ENCODE results near the gene TSPAN18. TPM values are rescaled to one million over a fixed set of nuclear protein-coding genes. Genes with fewer than 3 reads are reported as not detected.

TSPAN18 gene
- total RNA-seq, 2 experiments from 2014 or later: not detected

GRCh38 chr11:44913502-44913901, 186.7 kb downstream of the TSPAN18 start:
- Histone ChIP-seq H3K4me3 (ENCODE audit: low read depth, low read length, poor library complexity, severe bottlenecking) (no peak overlapping the region), H3K9me2 (ENCODE audit: insufficient read depth, low read length) (no peaks in the 10 kb centered on the region), H3K4me2 (ENCODE audit: low read length) (no peak overlapping the region), H4K20me1 (ENCODE audit: insufficient read depth, low read length) (no peaks in the 10 kb centered on the region), H2AFZ (ENCODE audit: low read length) (no peak overlapping the region), H3K79me2 (ENCODE audit: insufficient read depth, low read depth, low read length) (no peaks in the 10 kb centered on the region), H3K9me3 (ENCODE audit: low read length) (no peaks in the 10 kb centered on the region), H3K27ac (ENCODE audit: low read depth, low read length, poor library complexity, severe bottlenecking) (no peak overlapping the region), H3K36me3 (ENCODE audit: insufficient read depth, low read length) (no peaks in the 10 kb centered on the region), H3K4me1 (ENCODE audit: insufficient read depth, low read length, poor library complexity, severe bottlenecking) (peaks cover 6% of the 10 kb centered on the region)
- ChIA-PET CTCF (ENCODE audit: unreplicated experiment) (no interaction called here), POLR2A (no interaction called here)
- intact Hi-C loops (cut with micrococcal nuclease; ENCODE audit: unreplicated experiment): loop anchor here (5.0 to 10.0 kb wide), 2 partner anchors 196 to 359 kb away; no protein-coding TSS in a partner anchor
- TF ChIP-seq CTCF (conservative IDR thresholded peaks at IDR 0.05; ENCODE audit: low read length) (no peak), EZH2phosphoT487 (IDR thresholded peaks at IDR 0.05; ENCODE audit: borderline replicate concordance, low read depth, low read length) (no peak)
- no TSS peak for BruUV-seq (replicated peaks)
- no peak for DNase-seq (ENCODE audit: low spot score)

GRCh38 chr11:44914105-44914504, 187.3 kb downstream of the TSPAN18 start:
- CTCF ChIA-PET (ENCODE audit: unreplicated experiment): no interaction called here
- intact Hi-C loops (cut with micrococcal nuclease; ENCODE audit: unreplicated experiment): loop anchor here (5.0 to 10.0 kb wide), 2 partner anchors 197 to 359 kb away; no protein-coding TSS in a partner anchor

More at GRCh38 chr11:44914105-44914504, 187.3 kb downstream of the TSPAN18 start:
- no peaks in the 10 kb centered on the region for H4K20me1 ChIP-seq (ENCODE audit: insufficient read depth, low read length)
- H3K9me3 ChIP-seq (ENCODE audit: low read length): no peaks in the 10 kb centered on the region
- POLR2A ChIA-PET: no interaction called here
- H2AFZ ChIP-seq (ENCODE audit: low read length): no peak overlapping the region
- no peak for TF ChIP-seq EZH2phosphoT487 (IDR thresholded peaks at IDR 0.05; ENCODE audit: borderline replicate concordance, low read depth, low read length)
- no peak for TF ChIP-seq CTCF (conservative IDR thresholded peaks at IDR 0.05; ENCODE audit: low read length)
- H3K9me2 ChIP-seq (ENCODE audit: insufficient read depth, low read length): no peaks in the 10 kb centered on the region
- H3K4me3 ChIP-seq (ENCODE audit: low read depth, low read length, poor library complexity, severe bottlenecking): no peak overlapping the region
- peaks cover 6% of the 10 kb centered on the region for H3K4me1 ChIP-seq (ENCODE audit: insufficient read depth, low read length, poor library complexity, severe bottlenecking)
- no peak overlapping the region for H3K4me2 ChIP-seq (ENCODE audit: low read length)
- H3K36me3 ChIP-seq (ENCODE audit: insufficient read depth, low read length): no peaks in the 10 kb centered on the region
- no peak for DNase-seq (ENCODE audit: low spot score)
- H3K79me2 ChIP-seq (ENCODE audit: insufficient read depth, low read depth, low read length): no peaks in the 10 kb centered on the region
- no TSS peak for BruUV-seq (replicated peaks)
- H3K27ac ChIP-seq (ENCODE audit: low read depth, low read length, poor library complexity, severe bottlenecking): no peak overlapping the region
